HG03378 (cell line): Measurements from ENCODE around the gene OGA.
A peak's percentile ranks its signal among the peaks of the same experiment; 100 is the strongest.

Experiments
- ATAC-seq: cut with Tn5 transposase; IDR thresholded peaks from one replicate; pipeline ENCODE4 v1.9.1; 2021; ENCODE audit warnings: mild to moderate bottlenecking, moderate library complexity; ENCODE audit not compliant: unreplicated experiment

The OGA gene

DNA sequence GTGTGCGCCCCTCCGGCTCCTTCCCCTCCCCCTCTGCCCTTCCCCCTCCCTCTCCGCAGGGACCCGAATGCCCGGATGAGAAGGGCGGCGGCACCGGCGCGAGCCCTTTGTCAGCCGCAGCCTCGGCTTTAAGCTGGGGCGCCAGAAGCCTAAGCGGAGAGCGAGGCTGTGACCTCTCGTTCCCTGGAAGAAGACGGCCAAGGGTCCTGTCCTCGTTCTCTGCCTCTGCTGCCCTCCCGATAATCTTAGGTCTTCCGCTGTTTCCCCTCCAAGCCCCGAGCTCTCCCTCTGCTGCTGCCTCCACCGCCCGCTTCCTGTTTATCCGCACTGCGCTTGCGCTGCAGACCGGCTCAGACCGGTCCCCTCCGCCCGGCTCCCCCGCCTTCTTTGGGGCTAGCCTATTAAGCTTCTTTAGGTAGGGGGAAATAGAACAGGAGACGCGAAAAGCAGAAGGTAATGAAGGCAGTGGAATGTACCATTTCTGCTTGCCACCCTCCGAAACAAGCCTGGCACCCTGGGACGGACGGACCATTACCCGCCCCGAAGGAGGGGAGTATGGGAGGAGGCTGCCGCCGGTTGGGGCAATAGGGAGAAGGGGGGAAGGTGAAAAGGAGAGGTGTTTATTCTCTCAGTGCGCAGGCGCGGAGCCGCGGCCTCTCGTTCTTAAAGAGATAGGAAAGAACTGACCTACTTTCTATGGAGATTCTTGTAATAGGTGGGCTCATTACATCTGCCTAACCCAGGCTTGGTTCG lies at the start of gene OGA:
TSS of gene OGA (minus strand) at position 326 of the 753 bp plus-strand sequence. CDS start 422 bp downstream, outside the sequence.
- ATAC-seq = peak; percentile 85

DNA sequence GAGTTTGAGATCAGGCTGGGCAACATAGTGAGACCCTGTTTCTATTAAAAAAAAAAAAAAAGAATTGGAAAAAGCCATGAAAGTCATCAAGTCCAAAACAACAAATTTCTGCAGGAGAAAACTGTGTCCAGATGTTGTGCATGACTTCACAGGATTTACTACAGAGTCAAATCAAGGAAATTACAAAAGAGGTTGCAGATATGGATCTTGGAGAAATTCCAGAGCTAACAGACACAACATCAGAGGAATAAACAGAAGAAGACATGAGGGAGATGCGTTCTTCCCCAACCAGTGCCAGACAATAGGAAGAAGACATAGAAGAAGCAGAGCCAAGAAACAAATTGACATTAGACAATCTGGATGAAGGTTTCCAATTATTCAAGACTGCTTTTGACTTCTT lies 49.7 kb upstream of the OGA start:
- no peak for ATAC-seq

DNA sequence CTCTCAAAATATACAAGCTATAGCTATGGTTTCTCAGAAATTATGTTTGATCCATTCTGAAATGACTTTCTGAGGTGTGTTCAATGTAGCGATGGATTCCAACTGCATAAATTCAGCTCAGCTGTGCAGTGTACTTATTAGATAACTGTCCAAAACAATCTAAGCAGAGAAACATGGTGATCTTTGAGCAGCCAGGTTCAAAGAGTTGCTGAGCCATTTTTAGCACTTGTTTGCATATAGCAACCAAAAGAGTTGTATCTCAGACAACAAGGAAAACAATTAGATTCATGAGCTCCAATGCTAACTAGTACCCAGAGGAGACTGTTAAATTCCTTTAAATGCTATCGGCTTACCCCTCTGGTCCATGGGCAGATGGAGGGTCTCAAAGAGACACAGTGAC lies 41.3 kb upstream of the OGA start:
- no peak for ATAC-seq

DNA sequence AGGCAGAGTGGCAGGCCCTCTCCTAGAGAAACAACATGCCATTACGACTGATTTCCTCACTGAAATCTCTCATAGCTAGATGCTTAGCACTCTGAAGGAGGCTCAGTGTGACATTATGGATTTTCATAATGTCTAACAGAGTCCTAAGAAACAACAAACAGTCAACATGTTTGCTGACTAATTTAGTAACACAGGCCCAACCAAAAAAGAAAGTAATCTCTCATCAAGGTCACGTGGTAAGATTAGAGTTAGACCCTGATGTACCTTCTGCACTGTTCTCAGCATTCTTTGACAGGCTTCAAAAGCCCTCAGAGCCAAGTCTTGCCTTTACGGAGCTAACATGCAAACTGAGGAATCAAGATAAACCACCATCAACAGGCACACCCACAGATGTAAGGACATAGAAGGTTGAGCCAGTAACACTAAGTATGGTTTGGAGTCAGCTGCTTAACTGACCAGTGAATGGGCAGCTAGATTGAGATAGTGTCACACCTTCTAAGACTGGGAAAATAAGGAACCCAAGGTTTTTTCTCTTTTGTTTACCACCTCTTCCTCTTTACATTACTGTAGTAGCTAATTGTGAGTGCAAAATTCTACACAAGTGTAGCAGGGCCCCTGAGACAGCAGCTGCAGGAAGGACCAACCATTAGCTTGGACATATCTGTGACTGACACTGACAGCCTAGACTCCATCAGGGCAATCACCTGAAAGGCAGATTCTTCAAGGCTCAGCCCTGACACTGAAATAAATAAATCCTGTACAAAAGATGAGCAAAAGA lies 40.7 kb upstream of the OGA start:
- peak; percentile 62 for ATAC-seq

DNA sequence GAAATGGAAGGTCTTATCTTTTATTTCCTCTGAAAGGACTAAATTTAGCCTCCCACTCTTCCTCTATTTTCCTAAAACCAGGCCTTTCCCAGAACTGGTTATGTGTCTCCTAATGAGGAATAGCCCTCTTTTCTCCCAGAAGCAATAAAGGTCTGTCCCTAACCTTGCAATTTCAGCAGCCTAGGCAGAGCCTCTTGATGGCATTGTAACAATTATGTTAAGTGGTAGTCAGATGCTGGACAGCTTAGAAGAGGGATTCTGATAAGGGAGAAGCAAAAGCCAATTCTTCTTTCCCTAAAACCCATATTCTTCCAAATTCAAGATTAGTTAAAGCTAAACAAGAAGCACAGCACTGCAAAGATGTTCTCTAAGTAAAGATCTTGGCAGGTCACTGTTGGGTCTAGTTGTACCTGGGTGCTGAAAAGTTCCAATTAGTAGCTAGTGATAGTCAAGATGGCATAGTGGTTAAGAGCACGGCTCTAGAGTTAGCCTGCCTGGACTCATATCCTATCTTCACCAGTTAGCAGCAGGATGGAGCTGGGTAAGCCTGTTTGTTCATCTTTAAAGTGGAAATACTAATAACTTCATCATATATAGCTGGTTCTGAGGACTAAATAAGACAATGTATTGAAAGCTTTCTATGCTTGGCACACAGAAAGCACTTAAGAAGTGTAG lies 39.7 kb upstream of the OGA start:
- no peak for ATAC-seq

DNA sequence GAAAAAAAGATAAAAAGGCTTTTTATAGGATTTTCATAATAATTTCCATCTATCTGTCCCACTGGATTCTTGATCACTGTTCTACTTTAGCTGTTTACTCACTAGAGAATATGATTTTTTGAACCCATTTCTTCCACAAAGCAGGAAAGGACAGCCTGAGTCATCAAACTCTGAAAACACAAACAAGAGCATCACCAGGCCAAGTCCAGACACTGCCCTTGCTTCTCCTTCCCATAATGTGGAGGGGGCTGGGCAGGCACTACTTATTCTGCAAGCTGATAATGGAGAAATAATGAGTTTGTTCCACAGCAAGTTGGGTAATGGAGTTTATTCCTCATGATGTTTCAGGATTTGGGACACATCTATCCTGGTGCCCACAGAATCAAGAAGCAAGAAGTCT lies 38.4 kb upstream of the OGA start:
- ATAC-seq = no peak

DNA sequence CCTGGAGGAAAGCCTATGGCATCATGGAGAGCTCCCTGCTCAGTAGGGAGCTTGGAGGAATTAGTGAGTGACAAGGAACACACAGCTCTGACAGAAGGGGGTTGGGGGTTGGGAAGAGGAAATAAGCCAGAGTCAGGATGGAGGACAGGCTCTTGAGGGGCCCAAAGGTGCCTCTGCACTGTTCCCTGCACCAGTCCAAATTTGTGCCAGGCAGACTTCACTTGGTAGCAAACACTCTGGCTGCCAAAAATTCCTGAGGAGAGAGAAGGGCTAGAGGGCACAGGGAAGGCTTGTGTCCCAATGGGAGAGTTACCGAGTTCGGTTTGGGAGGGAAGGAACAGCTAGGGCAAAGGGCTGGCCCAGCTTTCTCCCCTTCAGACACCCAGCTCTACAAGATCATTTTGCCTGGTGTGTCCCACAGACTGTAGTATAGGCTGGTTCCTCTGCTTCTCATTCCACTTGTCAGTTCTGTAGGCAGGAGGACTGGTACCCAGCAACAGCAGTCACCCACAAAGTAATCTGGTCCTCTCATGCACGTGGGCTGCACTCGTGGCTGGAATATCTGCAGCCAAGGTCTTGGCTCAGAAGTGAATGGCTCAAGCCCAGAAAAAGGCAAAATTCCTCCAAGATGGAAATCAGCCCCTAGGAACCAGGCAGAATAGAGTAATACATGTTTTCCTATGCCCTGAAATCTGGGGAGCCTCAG lies 33.3 kb upstream of the OGA start:
- no peak for ATAC-seq

DNA sequence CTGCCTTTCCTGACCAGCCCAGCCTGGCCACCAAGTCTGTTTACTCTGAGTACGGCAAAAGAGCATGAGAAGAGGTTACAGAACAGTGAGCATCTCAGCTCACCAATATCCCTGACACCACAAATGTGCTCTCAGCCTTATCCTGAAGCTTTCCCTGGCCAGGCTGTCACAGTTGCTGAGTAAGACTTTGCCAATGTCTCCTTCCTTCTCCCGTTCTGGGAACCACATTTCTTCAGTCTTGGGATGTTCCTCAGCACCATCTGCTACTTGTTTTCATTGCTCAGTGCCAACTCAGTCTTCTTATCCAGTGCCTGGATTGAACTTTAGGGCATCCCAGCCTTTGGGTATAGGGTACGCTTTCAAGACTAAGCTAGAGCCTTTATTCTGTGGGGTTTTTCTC lies 32.5 kb upstream of the OGA start:
- no peak for ATAC-seq

DNA sequence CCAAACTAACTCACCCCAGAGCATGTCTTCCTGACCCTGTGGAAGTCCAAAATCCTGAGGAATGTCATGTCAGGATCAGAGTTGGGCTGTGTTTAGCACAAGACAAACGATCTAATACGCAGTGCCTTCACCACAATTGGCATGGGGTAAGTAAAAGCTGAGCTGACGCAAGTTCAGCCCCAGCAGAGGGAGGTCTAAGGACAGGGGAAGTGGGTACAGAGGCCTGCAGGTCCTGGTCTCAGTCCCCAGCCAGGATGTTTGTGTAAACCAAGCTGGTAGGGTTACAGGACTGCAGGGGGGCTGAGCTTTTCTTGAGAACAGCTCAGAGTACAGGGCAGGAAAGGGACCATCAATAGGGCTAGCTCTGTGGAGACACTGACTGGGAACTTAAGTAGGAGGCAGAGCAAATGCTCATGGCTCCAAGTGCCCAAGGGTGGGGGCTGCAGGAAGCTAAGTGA lies 30.7 kb upstream of the OGA start:
- ATAC-seq = no peak

DNA sequence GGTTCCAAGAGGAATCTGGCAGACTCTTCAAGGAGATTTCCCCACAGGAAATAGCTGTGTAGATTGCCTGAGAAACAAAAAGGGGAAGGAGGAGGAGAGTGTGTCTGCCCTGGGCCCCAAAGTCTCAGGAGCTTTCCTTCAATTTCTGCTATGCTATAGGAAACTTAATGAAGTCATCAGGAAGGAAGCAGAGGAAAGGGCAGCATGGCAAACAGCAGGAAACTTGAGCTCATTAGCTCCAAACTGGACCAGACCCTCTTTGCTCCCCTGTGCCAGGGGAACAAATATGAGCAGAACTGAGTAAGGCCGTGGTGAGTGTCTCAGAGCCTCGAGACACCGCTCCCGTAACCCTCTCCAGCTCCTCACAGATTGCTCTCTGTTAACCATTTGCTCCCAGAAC lies 30.2 kb upstream of the OGA start:
- no peak for ATAC-seq

DNA sequence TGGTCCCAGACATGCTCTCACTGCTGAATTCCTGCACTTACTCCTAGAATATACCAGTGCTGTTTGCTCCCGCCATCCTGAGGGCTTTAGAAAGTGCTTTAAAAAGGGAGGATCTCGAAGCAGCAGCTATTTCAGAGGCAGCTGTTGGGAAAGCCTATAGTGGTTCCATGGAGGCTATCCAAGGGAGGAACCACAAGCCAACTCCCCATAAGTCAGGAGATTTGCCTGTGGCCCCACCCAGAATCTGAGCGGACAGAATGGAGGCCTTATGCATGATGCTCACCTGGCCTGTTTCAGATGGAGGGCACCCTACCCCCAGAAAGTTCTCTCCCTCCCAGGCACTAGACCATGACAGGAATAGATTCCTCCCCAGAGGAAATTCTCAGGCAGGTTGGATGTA lies 27.6 kb upstream of the OGA start:
- ATAC-seq = no peak

DNA sequence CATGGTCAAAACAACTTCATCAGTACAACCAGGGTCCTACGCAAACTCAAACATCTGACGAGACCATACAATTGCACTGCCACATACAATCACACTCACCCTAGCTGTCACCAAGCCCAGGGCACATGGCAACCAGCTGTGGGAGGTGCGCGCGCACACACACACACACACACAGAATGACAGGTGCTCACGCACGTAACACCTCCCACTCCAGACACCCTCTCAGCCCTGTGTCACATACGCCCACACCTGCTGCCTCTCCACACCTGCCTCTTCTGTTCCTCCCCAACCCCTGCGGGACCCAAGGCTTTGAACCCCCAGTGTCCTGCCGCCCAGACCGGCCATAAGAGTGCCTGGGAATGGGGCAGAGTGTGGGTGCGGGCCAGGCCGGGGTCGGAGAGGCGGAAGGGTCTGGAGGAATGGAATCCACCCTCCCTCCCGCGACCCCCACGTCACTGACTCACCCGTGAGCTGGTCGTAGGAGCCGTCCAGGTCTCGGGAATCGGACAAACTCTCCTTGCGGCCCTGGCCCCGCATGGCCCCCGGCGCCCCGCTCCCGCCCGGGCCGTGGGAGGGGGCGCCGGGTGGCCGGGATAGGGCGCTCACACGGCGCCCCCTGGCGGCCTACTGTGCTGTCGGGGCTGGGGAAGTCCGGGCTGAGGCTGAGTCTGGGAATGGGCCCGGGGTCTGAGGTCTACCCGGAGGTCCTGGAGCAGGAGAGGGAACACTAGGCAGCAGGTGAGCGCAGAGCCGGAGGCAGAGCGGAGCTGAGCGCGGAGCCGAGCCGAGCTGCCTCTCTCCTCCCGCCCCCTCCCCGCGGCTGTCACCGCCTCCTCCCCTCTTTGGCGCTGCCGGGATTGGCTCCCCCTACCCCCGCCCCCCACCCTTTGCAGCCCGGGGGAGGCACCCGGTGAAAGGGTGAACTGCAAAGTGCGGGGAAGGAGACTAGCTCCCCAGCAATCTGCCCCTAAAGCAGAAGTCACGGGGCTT lies 25.1 kb upstream of the OGA start, which contains the start of gene KCNIP2:
TSS of gene KCNIP2 (minus strand) at position 769 of the 990 bp plus-strand sequence. CDS start at position 537, 232 bp downstream.
- ATAC-seq = no peak

DNA sequence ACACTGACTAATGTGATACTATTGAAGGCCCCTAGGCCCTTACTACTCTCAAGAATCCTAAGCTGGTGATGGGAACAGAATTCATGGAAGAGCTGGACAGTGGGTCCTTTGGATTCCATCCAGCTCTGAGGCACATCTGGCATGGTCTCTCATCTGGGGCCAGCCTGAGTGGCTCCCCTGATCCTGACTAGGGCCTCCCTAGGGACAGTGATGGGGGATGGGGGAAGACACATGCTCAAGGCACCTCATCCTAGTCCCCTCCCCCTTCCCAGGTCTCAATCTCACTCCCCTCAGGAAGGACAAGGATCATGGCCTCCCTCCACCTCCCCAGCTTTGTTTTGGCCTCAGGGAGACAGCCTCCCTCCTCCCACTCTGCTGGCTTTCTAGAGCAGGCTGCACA lies 23.6 kb upstream of the OGA start:
- ATAC-seq = no peak

DNA sequence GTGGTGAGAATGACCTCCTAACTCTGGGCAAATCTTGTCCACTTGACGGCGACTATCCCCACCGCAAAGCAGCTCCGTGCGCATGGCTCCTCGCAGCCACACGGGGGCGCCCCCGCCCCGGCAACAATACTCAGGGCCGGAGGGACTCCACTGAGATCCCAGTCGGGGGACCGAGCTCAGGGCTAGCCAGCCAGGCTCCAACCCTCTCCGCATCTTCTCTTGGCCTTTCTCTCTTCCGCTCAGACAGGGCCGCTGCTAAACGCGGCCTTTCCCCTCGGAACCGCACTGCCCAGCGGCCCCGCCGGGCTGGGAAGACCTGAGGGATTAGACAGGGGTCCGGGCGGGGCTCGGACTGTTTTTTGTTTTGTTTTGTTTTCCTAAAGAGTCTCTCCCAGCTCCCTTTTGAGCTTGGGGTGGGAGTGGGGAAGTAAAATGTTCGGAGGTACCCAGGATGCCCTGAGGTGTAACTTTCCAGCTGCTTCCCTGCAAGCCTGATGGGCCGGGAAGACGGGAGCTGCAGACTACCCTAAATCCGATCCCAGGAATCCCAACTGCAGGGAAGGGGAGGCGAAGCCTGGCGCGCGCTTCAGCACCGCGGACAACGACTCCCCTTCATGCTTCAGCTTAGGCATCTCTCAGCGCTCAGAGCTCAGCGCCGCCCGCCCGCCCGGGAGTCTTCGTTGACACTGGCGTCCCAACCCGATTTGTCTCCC lies 22.7 kb upstream of the OGA start:
- ATAC-seq = peak; percentile 61

DNA sequence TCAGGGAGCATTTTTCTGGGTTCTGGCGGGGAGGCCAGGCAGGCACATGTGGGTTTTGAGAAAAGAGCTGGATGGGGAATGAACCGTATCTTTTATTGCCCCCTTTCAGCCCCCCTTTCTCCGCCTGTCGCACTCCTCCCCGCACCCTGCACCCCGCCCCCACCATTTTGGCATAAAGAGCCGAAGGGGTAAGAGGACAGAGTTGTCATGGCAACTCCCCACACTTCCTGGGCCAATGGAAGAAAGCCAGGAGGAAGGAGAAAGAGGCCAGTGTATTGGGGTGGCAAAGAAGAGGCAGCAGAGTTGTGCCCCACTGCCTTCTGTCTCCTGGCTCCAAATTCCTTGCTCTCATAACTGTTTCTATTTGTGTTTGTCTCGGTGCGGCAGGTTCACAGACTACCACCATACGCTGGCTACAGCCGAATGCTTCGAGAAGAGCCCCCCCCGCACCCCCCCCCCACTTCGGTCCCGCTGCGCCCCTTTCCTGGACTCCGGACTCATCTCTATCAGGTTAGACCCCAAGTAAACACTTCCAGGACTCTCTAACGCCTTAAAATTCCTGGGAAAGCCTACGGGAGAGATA lies 21.9 kb upstream of the OGA start:
- no peak for ATAC-seq

DNA sequence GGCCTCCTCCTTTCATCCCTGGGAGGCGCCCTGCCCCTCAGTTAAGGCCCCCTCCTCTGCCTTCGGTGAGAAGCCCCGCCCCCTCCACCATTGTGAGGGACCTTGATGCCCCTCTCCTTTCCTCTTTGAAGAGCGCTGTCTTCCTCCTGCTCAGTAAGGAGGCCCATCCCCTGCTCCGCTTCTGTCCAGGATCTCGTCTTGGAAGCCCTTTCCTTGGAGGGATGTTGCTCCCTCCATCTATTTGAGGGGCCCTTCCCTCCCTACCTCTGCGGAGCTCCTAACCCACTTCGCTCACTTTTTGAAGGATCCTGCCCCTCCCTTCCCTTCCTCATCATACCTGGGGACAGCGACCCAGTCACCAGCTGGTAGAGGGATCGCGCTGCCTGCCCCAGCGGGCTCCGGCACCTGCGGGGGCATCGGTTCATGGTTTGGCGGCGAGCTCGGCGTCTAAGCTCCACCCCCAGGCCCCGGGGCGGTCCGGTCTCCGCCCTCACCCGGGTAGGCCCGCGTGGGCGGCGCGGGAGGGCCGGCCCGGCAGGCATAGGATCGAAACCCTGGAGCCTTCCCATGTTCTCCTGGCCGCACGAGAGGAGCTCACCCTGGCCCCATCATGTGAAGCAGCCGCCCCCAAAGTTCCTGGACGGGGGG lies 21.3 kb upstream of the OGA start:
- no peak for ATAC-seq

DNA sequence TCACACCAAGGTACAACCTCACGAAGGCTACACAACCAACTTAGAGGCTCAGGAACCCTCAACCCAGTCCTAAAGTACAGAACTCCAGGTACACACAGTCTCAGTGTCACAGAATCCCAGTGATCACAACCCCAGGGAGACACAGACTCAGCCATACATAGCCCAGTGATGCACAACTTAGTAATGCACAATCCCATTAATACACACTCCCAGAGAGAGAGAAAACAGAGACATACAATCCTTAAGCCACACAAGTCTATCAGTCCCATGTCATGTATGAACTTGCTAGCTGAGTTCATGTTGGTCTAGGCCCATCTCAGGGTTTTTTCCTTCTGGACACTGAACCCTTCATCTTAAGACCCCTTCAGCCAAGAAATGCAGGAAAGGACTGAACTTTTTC lies 20.8 kb upstream of the OGA start:
- no peak for ATAC-seq

DNA sequence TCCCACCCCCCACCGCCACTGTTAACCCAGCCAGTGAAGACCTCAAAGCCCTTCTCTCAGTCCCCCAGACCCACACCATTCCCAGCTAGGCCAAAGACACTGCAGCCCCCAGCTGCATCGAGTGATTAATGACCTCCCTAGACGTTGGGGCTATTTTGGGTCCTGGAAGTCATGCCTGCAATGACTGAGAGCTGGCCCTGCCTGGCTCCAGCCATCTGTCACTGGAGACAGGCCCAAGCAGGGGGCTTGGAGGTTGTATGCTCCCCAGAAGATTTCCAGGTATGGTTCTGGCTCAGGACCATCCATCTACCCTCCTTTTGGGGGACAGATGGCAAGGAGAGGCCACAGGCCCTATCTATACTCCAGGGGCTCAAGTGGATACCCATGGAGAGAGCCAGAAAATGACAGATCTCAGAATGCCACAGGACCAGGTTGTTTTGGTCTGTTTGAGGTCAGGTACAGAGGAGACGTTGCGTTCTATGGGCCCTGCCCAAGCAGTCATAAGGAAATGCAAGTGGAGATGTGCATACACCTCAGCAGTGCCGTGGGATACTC lies 20.2 kb upstream of the OGA start:
- no peak for ATAC-seq
